ENCODE data around the gene RHBDL1.

DNA sequence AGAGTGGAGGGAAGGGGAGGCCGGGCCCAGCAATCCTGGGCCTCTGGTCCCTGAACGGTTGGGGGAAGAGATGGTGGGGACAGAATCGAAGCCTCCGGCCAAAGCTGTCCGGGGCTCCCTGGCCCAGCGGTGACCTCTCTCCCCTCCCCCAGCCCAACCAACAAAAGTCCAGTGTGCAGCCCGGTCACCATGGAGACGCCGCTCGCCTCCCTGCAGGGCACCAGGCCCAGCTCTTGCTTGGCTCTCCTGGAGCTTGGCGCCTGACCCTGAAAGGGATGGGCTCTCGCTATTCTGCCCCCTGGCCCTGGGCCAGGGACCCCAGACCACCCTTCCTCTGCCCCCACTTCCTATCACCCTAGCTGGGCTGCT is 40.7 kb downstream of the RHBDL1 start:
- TF ChIP-seq, protein P1, sequence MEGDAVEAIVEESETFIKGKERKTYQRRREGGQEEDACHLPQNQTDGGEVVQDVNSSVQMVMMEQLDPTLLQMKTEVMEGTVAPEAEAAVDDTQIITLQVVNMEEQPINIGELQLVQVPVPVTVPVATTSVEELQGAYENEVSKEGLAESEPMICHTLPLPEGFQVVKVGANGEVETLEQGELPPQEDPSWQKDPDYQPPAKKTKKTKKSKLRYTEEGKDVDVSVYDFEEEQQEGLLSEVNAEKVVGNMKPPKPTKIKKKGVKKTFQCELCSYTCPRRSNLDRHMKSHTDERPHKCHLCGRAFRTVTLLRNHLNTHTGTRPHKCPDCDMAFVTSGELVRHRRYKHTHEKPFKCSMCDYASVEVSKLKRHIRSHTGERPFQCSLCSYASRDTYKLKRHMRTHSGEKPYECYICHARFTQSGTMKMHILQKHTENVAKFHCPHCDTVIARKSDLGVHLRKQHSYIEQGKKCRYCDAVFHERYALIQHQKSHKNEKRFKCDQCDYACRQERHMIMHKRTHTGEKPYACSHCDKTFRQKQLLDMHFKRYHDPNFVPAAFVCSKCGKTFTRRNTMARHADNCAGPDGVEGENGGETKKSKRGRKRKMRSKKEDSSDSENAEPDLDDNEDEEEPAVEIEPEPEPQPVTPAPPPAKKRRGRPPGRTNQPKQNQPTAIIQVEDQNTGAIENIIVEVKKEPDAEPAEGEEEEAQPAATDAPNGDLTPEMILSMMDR (IDR thresholded peaks at IDR 0.05) = no peak
- no peak for TF ChIP-seq POLR2AphosphoS5 (IDR thresholded peaks at IDR 0.05)
